NB4 (cell line): ENCODE measurements around the gene SIMC1.
"Not testable (repeated sequence)": the region's sequence is repeated elsewhere in the genome, so short reads cannot be mapped to it uniquely, and the experiment has no call there.

Source experiments
- CTCF ChIP-seq: IDR thresholded peaks from one replicate; pipeline ENCODE4 v1.5.1; 2012; ENCODE audit warnings: low read depth, low read length
- MAX ChIP-seq: IDR thresholded peaks from 2 replicates; pipeline ENCODE4 v1.6.1; 2011; ENCODE audit warnings: low read depth, low read length
- MYC ChIP-seq: IDR thresholded peaks from 2 replicates; pipeline ENCODE4 v1.6.1; 2011; ENCODE audit warnings: low read depth, low read length
- POLR2A ChIP-seq: IDR thresholded peaks from 2 replicates; pipeline ENCODE4 v1.6.1; 2011; ENCODE audit warnings: mild to moderate bottlenecking; ENCODE audit not compliant: insufficient read length; ENCODE audit errors: extremely low read depth

- not testable (repeated sequence) for TF ChIP-seq CTCF, POLR2A, MAX, MYC
Measured at GRCh38 chr5:176222006-176222405, 16.2 kb upstream of the SIMC1 start.
